Gastroesophageal sphincter (tissue), 3 donors: ENCODE results near the gene CMSS1.

Source experiments
- CTCF ChIP-seq, 4 experiments: fragments of 200-600 bp in 2 of 4; fragments of 450-650 bp in 2 of 4; sonication (generic) in 1 of 4; IDR thresholded peaks; one replicate each; pipeline ENCODE4 v1.5.1; 2017 to 2019; ENCODE audit warnings: antibody characterized with exemption in 4 of 4, mild to moderate bottlenecking in 2 of 4, moderate library complexity in 2 of 4
- POLR2AphosphoS5 ChIP-seq: sonication (generic); formaldehyde crosslinking; IDR thresholded peaks from one replicate; pipeline ENCODE4 v1.6.1; 2017; ENCODE audit warnings: antibody characterized with exemption

GRCh38 chr3:99953596-99953995 is 135.9 kb downstream of the CMSS1 start:
- no peak for TF ChIP-seq CTCF (IDR thresholded peaks at IDR 0.05)
- no peak for TF ChIP-seq POLR2AphosphoS5
